GM18505 (cell line): ENCODE results near the gene GOLM1.

ENCODE experiments used
- ATAC-seq: cut with Tn5 transposase; IDR thresholded peaks from one replicate; pipeline ENCODE4 v1.9.1; 2021; ENCODE audit not compliant: unreplicated experiment
- POLR2A ChIP-seq: IDR thresholded peaks from 4 replicates; pipeline ENCODE4 v1.6.1; 2011; ENCODE audit warnings: borderline replicate concordance; ENCODE audit not compliant: insufficient read depth, insufficient read length; ENCODE audit errors: extremely low read depth

Gene GOLM1

GRCh38 chr9:86112057-86112456 lies 12.7 kb upstream of the GOLM1 start:
- TF ChIP-seq POLR2A: no peak
- no peak for ATAC-seq

GRCh38 chr9:86102626-86103025 lies 3.3 kb upstream of the GOLM1 start:
- no peak for ATAC-seq
- TF ChIP-seq POLR2A: no peak

GRCh38 chr9:86099701-86100364 lies 475 bp upstream of the GOLM1 start:
- ATAC-seq: no peak

GRCh38 chr9:86097510-86098224 lies 1.7 kb downstream of the GOLM1 start:
- TF ChIP-seq POLR2A: no peak
- ATAC-seq: no peak

More at GRCh38 chr9:86099701-86100364, 475 bp upstream of the GOLM1 start:
- TF ChIP-seq POLR2A: no peak

GRCh38 chr9:86096386-86096785 lies 3.0 kb downstream of the GOLM1 start:
- TF ChIP-seq POLR2A: no peak
- ATAC-seq: no peak

GRCh38 chr9:86093788-86094555 lies 5.4 kb downstream of the GOLM1 start:
- no peak for ATAC-seq
- TF ChIP-seq POLR2A: no peak

- ATAC-seq: no peak
- TF ChIP-seq POLR2A: no peak
These were observed 7.9 kb downstream of the GOLM1 start for GRCh38 chr9:86091477-86091876.

GRCh38 chr9:86082870-86083269 lies 16.5 kb downstream of the GOLM1 start:
- TF ChIP-seq POLR2A: no peak
- ATAC-seq: no peak

- TF ChIP-seq POLR2A: no peak
- ATAC-seq: no peak
These were observed 19.4 kb downstream of the GOLM1 start for GRCh38 chr9:86079865-86080469.

GRCh38 chr9:86079421-86079831 lies 19.9 kb downstream of the GOLM1 start:
- no peak for TF ChIP-seq POLR2A
- no peak for ATAC-seq

- TF ChIP-seq POLR2A: no peak
- no peak for ATAC-seq
These were observed 20.6 kb downstream of the GOLM1 start for GRCh38 chr9:86078731-86079130.

- ATAC-seq: no peak
- no peak for TF ChIP-seq POLR2A
These were observed 22.1 kb downstream of the GOLM1 start for GRCh38 chr9:86077276-86077675.
